Measurements from ENCODE around the gene RXRA.

RXRA gene

DNA sequence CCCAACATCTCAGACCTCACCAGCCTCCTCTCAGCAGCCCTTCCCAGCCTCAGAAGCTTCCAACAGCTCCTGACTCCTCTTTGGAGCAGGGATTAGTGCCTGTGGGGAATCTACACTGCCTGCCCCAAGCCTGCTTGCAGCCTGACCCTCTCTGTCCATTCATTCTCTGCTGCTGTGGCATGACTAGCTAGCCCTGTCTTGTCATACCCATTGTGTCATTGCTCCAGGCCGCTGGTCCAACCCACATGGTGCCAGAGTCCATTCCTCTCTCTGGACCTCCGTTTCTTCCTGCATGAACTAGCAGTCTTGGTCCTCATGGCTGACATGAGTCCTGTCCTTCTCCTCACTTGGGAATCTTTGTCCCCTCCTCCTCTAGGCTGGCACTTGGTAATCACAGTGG, 12.8 kb upstream of the RXRA start:
- DNase-seq: no peak

DNA sequence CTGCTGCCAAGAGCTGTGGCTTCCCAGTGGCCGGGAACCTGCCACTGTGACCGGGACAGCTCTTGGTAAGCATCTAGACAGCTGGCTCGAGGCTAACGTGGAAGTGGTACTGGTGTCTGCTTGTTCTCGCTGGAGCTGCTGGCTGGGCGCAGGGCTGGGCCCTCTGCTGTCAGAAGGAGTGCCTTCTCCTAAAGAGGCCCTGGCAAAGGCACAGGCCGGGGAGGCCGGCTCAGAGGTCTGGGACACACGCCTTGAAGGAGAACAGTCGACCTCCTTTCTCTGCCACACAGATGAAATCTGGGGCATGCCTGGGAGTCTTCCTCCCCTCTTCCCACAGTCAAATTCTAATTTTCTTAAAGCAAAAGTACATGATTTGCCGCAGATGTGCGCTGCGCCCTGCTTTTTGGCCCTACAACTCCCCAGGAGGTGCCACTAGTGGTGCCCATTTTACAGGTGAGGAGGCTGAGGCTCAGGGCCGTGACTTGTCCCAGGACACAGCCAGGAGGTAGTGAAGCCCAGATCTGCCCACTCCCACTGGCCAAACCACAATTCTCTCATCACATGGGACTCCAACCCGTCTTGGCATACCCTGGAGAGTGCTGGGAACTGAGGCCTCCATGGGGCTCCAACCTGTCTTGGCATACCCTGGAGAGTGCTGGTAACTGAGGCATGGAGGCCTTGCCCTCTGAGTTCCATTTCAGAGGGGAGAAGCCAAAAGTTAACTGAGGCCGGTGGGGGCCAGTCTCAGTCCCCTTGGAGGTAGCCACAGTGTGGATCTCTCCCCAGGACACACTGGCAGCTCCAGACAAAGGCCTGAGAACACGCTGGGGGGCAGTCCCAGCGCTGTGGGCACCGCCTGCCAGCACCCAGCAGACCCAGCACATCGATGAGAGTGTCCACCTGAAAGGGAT, 12.0 kb upstream of the RXRA start:
- no peak for DNase-seq

DNA sequence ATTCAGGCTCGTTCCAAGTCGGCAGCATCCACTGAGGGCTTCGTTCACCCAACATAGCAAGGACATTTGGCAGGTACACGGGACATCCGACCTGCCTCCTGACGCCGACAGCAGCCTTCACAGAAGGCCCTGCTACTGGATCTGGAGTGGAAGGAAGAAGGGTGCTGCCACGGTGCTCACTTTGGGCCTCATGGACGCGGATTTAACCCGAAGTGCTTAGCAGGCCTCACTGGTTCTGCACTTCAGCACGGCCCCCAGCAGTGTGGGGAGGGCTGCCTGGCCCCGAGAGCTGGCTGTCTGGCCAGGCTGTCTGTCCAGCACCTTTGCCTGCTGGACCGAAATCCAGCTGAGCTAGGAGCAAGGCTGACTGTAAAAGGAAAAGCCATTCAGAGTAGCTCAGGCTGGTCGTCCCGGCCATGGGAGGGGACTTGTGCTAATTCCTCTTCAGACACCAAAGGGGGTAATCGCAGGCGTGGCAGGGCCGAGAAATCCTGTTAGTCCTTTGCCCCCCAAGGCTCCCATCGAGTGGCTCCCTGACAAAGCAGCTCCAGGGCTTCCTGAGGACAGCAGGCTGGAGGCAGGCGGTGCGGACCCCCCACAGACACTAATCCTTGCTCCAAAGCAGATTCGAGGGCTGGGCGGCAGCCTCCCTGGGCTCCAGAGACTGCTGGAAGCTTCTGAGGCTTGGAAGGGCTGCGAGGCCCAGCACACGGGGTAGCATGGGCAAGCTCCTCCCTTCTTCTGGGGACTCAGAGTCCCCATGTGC, 11.1 kb upstream of the RXRA start:
- DNase-seq: no peak

DNA sequence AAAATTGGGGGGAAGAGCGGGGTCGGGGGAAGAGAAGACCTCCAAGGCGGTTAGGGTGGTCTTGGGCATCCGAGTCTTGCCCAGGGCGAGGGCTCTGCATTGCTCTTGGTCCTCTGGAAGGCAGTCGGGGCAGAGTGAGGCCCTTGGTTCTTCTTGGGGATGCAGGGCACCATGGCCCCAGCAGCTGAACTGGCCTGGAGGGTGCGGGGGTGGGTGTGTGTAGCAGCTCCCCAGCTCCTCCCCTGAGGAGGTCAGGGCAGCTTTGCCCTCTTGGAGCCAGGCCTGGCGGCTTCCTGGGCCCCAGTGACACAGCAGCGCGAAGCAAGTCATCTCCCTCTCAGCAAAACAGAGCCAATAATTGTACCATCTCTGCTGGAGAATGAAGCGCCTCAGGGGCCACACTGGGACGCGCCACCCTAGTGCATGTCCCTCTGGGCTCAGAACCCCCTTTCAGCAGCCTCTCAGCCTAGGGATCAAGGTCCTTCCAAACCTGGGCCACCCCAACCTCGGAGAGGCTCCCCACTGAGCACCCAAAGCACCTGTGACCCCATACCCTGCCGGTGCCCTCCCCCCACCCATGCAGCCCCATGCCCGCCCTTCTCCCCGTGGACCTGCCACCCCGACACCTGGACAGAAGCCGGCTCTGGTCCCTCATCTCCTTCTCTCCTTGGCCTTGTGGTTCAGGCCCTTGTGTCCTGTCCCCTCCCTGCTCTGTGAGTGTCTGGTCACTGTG, 10.4 kb upstream of the RXRA start:
- DNase-seq: no peak

DNA sequence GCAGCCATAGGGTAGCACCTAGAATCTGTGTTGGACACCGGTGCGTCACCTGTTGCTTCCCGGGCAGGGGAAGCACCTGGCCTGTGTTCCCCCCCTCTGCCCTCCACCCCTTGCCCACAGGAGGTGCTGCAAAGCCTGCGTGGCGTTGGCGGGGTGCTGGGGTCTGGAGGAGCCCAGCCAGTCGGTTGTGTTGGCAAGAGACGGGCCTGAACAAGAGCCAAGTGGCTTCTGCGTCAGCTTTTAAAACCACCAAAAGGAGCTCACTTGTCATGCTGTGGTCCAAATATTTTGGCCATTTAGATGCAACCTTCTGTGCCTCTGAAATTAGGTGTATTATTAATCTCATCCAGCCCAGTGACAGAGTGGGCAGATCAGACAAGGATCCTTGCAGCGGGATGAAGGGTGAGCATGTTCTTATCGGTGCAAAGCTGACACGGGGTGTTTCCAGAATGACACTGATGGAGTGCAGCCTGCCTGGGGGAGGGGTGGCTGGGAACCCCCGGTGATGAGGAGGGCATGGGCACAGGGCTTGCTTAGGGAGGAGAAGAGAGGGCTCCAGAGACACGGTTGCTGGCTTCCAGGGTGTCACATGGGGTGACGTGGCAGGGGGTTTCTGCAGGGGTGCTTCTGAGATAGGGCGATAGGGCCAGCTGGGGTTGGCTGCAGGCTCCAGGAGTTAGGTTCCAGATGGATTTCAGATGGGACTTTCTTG, 9.7 kb upstream of the RXRA start:
- no peak for DNase-seq

DNA sequence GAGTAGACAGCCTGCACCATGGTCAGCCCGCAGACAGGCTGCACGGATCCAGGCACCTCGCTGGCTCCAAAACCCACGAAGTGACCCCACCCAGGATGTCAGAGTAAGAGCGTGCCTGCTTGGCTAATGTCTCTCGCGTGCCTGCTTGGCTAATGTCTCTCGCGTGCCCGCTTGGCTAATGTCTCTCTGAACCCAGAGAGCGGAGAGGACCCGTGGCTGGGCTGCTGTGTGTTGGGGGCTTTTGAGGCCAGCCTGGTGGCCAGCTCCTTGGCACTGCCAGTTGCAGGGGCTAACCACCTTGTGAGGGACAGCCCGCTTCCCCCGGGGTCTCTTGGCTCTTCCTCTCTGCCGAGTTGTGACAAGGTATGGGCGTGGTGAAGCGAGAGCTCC, 8.9 kb upstream of the RXRA start:
- no peak for DNase-seq

DNA sequence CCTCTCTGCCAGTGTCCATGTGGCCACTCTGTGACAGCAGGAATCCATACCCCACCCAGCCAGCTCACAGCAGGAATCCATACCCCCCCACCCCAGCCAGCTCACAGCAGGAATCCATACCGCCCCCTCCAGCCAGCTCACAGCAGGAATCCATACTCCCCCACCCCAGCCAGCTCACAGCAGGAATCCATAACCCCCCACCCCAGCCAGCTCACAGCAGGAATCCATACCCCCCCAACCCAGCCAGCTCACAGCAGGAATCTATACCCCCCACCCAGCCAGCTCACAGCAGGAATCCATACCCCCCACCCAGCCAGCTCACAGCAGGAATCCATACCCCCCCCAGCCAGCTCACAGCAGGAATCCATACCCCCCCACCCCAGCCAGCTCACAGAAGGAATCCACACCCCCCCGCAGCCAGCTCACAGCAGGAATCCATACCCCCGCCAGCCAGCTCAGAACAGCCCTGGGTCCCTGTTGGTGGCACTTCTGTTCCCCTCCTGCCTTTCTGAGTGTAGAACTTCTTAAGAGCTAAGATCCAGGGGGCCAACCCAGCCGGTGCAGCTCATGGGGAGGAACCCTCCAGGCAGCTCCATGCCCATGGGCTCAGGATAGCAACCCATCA, 8.4 kb upstream of the RXRA start:
- DNase-seq: no peak

DNA sequence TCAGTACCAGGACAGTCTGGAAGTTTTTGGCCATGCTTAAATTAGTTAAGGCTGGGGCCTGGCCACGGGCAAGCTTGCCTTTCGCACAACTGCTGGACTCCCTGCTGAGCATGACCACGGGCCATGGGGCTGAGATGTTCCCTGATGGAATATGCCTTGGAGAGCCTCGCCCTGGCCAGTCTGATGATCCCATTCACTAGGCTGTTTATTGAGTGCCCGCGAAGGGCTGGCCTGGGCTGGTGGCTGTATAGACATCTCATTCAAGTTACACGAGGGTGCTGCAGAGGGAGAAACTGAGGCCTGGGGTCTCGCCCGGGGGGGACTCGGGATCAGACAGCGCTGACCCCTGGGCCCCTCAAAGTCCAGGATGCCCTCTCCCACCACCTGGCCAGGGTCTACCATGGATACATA, 7.8 kb upstream of the RXRA start:
- DNase-seq: no peak

DNA sequence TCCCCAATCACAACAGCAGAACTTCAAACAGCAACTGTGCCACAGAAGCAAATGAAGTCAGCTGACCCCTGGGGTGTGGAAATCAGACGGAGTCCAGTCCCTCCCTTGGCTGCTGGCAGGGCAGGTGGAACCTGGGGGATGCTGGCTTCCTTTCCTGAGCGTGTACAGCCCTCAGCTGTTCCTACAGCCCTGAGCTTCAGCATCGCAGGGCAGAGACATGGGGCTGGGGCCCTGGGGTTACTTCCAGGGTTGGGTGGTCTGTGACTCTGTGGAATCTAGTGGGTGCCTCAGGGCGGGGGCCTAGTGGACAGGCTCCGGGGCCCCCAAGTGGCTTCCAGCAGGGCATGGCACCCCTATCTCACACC, 7.3 kb upstream of the RXRA start:
- DNase-seq: no peak

DNA sequence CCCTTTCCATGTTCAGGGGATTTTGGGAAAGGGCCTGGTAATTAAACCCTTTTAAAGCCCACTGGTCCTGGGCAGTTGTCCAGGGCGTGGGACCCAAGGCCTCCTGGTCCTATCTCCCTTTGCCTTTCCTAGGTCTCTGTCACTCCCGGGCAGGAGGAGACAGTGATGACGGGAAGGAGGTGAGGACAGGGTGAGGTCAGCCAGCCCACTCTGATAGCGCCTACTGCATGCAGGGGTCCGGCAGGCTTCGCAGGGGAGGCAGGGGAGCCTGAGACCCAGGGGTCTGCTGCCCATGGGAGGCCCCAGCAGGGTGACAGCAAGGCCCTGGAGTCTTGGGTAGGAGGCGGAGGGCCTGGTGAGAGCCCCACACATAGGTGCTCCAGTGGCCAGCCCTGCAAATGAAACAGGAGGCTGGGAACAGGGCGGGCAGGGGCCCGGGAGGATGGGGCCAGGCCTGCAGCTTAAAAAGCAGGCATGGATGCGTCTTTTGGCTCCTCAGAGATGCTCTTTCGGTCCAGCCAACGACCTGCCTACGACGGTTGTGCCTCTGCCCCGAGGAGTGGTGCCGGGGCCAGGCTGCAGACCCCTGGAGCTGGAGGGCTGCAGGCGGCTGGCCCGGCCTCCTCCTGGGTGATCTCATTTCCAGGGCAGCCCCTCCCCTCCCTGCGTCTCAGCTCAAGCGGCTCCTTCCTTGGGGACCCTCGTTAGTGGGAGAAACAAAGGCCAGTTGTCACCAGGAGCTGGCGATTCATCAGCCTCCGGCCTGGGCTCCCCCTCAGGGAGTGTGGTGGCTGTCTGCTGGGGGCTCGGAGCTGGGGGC, 6.7 kb upstream of the RXRA start:
- DNase-seq: no peak

DNA sequence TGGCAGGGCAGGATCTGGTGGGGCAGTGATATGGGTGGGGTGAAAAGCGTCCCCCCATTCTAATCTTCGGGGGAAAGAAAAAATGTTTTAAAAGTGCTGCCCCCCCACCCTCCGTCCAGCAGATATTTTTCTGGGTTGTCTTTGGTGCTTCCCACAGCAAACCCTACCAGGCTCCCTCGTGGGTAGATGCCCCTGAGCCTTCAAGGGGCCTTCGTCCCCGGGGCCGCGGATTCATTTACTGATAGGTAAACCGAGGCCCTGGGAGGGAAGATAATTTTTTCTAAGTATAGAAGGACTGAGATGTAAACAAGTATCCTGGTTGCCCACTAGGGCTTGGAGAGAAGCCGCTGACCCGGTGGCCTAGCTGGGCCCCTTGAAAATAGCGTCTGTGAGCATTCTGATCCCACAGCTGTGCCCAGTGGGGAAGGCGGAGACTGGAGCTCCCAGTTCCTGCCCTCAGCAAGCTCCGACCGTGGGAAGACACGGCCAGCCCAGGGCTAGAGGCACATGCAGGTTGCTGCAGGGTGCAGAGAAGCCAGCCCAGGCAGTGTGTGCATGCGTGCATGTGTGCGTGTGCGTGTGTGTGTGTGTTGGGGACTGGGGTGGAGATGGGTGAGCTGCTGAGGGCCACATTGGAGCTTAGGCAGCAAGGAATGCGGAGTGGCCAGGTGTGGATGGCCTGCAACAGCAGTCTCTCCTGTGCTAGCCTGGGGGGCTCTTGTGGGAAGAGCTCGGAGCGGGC, 6.0 kb upstream of the RXRA start:
- DNase-seq: no peak

DNA sequence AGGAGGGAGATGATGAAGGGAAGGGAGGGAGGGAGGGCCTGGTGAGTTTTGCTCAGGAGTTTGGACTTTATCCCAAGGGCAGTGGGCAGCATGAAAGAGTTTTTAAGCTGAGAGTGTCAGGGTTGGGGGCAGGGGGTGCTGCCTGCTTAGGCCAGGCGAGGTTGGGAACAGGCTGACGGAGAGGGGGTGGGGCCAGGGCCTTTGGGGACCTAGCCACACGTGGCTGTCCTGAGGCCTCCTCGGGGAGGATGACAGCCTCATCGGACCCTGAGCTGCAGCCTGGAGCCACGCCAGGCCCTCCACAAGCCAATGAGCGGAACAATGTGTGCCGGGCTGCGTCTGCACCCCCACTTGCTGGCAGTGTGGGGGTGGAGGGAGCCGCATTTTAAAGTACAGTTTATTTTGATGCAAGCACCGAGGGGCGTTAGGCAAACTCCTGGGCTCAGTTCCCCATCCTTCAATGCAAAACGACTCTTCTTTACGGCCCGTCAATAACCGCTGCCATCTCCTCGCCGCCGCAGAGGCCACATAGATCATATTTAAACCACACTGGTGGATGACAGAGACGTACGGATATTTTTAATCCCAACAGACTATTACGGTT, 5.3 kb upstream of the RXRA start:
- no peak for DNase-seq

DNA sequence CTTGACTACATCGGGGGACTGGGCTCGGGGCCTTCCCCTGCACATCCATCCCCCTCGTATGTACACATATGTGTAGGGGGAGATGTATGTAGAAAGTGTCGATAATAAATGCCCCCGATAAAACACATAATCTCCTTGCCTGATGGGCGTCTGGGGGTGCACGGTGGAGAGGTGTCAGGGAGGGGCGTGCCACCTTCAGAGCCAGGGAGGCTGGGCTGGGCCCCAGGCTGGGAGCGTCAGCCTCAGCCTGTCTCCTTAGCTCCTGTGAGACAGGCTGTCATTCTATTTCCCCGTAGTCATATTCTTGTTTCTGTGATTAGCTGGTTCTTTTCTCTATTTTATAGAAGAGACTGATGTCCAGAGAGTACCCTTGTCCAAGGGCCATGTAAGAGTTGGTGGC, 4.7 kb upstream of the RXRA start:
- no peak for DNase-seq

DNA sequence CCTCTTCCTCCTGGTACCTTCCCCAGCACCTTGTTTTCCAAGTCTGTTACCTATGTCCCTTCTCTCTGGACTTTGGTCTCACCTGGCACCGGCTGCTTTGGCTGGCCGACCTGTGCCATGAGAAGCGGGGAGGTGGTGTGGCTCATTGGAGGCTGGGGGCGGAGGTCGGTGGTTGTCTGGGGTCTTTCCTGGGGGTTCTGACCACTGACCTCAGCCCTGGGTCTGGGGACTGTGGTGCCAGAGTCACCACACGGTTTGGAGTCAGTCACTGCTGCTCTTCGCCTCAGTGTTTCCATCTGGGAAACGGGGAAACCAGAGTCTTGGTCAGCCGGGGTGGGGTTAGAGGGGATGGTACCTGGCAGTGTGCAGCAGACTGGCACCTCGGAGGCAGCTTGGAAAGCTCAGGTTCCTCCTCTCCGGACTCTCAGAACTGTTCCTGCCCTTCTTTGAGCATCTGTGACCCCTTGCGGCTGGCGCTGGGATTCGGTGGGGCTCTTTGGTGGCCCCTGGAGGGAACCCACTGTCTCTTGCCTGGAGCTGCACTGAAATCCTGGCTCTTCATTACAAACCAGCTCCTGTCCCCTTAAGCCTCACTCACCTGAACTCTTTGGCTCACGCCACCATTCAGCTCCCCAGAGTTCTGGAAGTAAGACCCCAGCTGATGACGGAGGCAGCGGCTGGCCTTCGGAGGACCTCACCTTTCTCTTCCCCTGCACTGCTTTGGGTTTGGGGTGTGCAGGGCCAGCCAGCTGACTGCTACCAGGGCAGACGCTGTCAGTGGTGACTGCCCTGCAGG, 4.1 kb upstream of the RXRA start:
- no peak for DNase-seq

DNA sequence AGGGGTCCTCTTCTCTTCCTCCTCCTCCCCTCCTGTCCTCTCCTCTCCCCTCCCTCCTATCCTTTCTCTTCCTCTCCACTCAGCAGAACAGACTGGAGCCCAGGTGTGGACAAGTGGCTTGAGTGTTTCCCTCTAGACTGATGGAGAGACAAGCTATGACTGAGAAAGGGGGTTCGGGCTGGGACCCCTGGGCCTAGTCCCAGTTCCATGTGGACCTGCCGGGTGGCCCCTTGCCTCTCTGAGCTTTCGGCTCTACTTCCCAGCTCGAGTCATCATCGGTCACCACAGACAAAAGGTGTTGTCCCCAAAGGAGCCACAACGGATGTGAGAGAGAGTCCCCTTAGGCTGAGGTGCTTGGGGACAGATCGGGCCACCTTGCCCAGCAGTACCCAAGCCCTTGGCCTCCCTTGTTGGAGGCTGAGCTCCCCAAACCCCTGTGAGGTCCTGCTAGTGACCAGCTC, 3.4 kb upstream of the RXRA start:
- DNase-seq: no peak

DNA sequence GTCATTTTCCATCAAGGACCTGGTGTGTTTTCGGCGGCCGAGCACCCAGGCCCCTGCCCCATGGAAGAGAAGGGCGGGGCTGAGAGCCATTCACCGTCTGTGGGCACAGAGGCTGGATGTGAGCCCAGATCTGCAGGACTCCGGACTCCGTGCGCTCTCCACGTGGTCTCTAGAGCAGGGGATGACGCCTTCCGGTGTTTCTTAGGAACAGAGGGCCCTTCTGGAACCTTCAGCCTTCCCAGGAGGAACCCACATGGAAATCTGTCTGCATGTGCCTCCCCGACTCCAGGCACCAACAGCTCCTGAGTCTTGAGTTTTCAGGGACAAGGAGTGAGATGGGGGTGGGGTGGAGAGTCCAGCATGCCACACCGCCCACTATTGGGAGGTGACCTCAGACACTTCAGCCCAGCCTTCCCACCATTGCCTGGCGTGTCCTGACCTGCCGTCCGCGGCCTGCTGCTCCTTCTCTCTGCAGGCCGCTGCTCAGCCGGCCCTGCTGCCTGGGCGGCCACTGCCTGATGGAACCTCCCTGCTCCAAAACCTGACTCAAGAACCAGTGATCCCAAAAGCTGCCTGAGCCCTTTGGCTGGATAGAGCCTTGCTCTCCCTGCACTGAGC, 2.4 kb upstream of the RXRA start:
- no peak for DNase-seq

DNA sequence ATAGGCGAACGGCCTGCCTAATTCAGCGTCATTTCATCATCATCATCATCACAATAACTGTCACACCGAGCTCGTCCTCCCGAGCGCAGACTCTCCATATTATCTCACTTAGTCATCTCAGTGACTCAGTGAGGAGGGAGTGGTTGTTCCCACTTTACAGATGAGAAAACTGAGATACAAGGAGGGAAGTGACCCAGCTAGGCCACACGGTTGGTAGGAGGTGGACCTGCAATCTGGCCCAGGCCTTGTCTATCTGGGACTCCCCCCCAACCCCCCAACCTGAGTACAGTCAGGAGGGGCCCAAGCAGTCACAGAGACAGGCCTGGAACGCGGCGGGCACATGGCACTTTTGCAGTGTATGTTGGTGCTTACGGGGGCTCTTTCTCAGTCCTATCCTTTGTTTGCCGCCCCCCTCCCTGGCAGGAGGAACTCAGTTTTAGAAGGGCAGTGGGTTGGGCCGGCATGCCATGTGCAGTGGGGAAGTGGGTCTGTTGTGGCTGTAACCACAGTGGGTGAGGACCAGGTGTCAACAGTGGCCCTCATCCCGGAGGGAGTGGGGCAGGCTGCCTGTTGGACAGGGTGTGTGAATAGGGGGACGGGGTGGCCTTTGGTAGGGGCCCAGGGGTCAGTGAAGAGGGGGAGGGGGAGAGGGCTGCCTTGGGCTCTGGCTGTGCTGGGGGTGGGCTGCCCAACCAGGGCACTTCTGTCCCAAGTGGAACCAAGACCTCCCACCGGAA, 1.7 kb upstream of the RXRA start:
- DNase-seq: no peak

DNA sequence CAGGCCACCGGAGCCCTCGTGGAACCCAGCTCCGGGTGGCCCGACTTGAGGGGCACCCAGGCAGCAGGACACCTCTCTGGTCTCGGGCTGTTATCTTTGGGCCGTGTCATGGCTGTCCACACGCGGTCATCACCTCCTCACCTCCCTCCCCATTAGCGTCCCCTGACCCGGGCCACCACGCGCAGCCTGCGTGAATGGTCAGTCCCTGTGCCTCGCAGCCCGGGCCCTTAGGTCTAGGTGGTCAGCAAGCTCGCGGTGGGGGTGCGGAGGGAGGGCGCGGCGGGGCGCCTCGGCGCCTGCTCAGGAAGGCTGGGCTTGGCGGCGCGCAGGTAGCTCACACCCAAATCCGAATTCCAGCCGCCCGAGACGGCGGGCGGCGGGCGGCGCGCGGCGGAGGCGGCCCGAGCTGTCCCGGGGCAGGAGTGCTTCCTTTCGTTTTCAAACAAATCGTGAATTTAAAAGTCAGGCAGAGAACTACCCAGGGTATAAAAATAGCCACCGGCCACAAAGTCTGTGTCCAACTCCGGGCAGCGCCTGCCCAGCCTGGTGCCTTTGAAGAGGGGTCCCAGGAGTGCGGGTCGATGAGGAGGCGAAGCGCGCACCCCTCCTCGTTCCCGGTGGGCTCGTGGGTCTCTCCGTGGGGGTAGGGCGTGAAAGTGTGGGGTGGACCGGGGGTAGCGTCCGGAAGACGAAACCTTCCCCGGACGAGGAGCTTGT, 1.0 kb upstream of the RXRA start:
- no peak for DNase-seq

Measured in stimulated activated CD4-positive, alpha-beta T cell treated with anti-CD3 and anti-CD28 coated beads, Interleukin-1b, Interleukin-23, amount 100 ng/mL, for 48 hours (primary cell).